ENCODE results near the gene C6orf89.
"Not testable (repeated sequence)": the region's sequence is repeated elsewhere in the genome, so short reads cannot be mapped to it uniquely, and the experiment has no call there.

Gene C6orf89

DNA sequence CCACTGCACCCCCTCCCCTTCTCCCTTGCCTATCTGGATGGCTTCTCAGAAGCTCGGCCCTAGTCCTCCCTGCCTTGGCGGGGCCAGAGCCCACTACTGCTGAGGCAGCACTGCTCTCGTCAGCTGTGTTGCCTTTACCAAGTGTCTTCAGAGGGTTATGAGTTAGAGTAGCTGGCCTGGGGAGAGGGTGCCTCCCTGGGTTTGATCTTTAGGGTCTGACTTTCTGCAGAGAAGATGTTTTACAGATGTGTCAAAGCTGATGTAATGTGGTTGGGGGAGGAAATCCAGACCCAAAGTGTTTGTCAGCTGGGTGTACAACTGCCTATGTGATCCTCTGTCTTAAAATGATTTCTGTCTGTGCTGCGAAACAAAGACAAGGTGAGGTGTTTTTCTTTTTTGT lies 38.4 kb downstream of the C6orf89 start:
- DNase-seq (ENCODE audit: low spot score) = no peak

DNA sequence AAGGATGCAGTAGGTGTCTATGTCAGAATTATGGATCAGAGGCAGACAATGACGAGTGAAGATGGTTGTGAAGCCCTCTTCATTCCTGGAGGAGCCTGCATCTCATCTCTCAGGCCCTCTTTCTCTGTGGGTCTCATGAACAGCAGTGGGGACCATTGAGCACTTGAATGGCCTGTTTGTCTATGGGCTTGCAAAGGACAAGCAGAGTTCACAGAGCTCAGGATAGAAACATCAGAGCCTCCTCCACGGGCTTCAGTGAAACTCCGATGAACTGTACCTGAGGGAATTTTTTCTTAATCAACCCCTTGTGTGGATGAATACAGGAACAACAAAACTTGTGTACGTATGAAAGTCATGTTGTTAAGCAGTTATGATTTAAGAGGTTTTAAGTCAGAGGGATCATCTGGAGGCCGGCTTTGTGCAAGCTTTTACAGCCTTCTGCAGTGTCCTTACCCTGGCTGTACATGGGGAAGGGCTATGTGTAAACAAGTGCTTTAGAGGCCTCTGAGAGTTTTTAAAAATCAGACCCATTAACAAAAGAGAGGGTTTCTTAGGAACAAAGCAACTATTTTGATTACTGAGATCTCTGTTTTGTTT lies 39.1 kb downstream of the C6orf89 start:
- DNase-seq (ENCODE audit: low spot score) = no peak

DNA sequence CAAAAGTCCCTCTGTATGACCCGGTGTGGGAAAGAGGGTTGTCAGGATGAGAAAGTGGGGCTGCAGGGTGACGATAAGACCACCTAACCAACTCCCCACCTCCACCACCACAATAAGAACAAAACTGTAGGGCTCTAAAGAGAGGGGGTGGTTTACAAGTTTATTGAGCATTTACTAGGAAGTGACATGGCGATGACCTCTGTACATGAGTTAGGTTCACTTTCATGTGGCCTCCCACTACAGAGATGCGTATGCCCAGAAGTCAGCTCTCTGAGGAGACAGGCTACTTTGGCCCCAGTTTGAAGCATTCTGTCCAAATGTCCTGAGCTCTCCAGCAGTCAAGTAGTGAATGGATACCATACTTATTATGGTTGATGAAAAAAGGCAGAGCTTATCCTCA lies 40.1 kb downstream of the C6orf89 start:
- no peak for DNase-seq (ENCODE audit: low spot score)

DNA sequence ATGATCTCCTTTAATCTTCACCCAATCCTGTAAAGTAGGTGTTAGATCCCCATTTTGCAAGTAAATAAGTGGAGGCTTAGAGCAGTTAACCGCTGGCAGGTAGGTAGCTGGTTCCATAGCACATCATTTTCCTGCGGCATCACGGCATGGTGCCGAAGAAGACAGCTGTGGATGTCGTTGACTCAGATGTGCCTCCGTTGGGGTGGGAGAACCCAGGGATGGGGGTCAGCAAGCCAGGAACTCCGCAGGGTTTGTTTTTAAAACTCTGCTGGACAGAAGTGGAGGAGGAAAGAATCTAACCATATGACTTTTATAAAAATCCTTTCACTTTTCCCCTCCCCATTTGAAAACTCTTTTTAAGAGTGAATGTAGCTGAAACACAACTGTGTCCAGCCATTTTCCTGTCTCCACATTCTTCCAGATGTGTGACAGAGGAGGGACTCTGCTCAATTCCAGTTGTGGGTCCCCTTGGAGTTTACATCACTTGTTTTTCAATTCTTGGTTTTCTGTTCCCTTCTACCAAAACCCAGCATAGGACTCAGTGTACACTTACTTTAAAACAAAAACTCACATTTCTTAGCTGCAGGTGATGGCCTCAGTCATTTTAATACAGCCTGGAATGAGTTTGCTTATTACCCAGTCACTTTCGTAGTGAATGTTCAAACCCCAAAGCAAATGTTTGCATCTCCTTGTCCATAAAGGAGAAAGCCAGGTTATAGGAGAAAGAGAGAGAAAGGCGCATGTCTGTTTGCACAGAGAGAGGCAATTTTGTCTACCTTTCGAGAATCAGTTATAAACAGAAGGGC lies 41.2 kb downstream of the C6orf89 start:
- DNase-seq (ENCODE audit: low spot score) = no peak

DNA sequence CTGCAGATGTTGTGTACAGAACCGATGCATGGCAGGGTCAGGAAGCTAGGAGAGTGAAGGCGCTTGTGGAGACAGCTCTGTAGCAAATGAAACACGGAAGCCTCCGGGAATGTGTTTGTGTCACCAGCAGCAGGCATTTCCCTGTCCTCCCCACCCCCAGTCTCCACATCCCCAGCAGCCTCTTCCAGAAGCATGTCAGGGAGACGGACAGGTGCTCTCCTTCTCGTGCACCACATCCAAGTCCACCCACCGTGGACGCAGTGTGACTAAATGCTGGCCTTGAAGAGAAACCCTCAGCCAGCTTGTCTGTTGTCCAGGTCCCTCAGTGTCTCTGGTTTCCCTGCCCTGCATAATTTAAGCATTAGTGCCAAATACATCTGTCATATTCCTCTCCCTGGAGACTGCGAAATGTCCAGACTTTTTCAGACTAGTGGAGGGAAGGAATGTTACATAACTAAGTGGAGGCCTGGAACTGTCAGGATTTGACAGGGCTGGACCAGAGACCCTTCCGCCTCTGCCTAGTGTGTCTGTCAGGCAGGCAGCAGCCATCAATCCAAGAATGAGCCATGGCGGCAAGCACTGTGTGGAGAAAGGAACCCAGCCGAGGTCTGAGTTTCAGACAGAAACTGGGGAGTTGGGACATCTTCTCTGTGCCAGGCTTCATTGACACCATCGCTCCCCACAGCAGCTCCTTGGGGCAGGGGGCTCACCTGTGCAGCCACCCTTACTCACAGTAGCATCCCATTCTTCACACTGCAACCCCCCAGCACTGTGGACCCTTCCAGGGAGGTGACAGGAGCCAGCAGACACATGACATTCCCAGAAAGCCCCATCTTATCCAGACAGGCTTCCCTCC lies 42.2 kb downstream of the C6orf89 start:
- no peak for DNase-seq (ENCODE audit: low spot score)

DNA sequence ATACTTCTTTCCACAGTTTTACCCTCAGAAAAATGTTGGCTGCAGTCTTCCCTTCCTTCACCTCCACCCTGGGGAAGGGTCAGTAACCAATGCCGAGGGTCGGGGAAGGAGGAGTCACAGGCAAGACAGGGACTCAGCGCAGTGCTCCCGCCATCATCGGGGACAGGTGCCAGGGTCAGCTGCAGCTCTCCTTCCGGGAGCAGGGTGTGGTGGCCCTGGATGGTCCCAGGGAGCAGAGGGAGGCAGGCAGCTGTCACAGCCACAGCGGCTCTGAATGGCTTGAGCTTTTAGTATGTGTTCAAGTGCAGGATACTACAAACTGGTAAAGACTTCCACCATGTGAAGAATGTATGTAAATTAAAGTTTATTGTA lies 42.8 kb downstream of the C6orf89 start:
- DNase-seq (ENCODE audit: low spot score) = no peak

DNA sequence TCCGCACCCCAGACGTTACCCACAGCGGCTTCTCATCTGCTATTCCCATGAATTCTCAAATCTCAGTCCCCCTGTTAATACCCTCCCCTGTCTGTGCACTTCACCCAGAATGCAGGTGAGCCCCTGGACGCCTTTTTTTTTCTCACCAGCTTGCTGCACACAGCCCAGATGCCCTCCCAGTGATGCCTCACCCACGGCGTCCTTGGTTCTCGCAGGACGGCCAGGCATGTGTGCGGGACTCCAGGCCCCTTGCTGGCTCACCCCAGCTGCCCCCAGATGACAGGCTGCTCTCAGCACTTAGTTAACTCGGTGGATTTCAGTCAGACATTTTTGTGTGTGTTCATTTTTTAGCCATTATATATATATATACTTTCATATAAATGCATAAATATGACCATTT lies 43.4 kb downstream of the C6orf89 start:
- DNase-seq (ENCODE audit: low spot score) = no peak

DNA sequence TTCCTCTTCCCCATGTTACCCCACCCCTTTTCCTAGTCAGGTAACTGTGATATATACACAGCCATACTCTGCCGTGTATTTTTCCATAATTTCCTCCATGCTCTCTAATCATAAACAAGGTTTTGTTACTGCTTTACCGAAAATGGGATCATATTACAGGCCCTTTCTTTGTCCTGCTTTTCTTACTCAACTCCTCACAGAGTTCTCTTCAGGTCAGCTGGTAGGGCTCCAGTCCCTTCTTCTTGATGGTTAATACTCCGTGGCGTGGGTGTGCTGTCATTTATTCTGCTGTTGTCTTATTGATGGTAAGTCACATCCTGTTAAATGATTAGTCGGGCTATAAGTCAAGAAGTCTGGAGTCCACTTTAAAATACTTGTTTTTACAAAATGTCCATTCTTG lies 43.9 kb downstream of the C6orf89 start:
- no peak for DNase-seq (ENCODE audit: low spot score)

DNA sequence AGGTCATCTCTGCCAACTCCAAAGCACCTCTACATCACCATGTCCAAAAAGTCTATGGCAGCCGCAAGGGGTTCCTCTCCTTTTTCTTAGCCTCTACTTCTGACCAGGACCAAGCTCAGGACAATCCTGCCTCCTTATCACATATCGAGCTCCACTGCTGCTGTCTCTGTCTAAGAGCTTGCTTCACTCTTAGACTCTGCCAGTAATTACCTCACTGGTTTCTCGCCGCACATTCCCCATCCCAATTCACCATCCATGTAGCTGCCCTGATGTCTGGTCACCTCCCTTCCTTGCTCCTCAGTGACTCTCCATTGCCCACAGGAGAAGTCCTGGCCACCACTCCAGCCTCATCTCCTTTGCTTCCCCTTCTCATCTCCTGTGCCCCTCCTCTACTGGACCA lies 44.7 kb downstream of the C6orf89 start:
- no peak for DNase-seq (ENCODE audit: low spot score)

DNA sequence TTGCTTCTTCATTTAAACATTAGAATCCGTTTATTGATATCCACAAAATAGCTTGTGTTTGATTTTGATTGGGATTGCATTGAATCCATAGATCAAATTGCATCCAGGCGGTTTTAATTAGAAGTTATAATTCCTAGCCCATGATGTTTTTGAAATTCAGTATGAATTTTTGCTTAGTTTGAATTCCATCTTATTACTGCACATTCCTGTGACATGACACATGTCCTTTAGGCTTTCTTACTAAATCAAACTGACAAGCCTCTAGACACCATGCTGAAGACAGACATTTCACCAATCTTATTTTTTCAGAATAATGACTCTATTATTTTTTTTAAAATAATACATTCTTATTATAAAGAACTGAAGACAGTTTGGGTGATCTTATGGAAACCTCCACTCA lies 47.4 kb downstream of the C6orf89 start:
- DNase-seq (ENCODE audit: low spot score) = no peak

DNA sequence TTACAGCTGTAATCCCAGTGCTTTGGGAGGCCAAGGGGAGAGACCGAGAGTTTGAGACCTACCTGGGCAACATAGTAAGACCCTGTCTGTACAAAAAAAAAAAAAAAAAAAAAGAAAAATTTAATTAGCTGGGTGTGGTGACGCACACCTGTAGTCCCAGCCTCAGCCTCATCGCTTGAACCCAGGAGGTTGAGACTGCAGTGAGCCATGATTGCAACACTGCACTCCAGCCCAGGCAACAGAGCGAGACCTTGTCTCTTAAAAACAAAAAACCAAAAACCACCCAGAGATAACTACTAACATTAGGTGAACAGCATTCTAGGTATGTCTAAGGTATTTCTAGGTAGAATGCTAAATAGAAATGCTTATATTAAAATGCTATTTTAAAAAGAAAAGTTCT lies 47.8 kb downstream of the C6orf89 start:
- no peak for DNase-seq (ENCODE audit: low spot score)

DNA sequence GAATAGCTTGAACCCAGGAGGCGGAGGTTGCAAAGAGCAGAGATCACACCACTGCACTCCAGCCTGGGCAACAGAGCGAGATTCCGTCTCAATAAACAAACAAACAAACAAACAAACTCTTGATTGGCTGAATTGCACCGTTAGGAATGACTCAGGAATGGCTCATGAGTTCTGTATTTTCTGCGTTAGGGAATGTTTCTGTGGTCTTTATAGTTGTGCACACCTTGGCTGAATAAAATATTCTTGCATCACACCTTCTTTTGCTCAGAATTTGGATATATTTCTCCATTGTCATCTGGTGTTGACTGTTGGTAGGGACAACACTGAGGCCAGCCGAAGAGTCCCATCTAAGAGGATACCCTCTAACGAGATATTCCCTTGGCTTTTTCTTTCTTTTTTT lies 49.1 kb downstream of the C6orf89 start:
- DNase-seq (ENCODE audit: low spot score) = no peak

DNA sequence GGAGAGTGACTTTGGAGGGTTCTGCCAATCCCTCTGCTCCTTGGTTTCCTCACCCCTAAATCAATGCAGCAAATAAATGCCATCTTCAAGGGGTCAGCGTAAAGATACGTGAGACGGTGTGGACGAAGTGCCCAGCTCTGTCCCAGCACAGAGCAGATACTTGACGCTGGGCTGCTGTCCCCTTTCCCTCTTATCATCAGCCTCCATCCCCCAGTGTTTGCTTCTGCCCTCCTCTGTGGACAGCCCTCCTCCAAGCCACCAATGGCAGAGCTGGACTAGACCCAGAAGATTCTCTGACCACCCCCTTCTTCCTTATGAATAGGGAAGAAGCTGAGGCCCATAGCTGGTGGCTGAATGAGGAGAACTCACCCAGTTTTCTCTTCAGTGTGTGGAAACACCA lies 51.1 kb downstream of the C6orf89 start:
- DNase-seq (ENCODE audit: low spot score) = no peak

DNA sequence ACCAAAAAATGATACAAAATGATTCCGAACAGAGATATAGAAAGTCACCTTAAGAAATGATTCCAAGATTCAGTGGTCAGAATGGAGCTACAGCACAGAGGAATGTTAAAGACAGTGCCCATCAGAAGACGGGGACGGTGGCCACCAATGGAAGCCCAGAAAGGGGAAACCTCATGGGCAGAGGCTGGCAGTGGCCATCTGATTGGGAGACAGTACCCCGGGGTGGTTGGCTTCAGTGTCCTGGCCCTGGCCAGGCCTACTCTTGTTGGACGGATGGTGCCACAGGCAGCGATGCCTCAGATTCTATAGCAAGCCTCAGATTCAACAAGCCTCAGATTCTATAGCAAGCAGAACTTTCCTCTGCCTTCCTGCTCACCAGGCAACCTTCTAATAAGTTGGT lies 52.1 kb downstream of the C6orf89 start:
- no peak for DNase-seq (ENCODE audit: low spot score)

DNA sequence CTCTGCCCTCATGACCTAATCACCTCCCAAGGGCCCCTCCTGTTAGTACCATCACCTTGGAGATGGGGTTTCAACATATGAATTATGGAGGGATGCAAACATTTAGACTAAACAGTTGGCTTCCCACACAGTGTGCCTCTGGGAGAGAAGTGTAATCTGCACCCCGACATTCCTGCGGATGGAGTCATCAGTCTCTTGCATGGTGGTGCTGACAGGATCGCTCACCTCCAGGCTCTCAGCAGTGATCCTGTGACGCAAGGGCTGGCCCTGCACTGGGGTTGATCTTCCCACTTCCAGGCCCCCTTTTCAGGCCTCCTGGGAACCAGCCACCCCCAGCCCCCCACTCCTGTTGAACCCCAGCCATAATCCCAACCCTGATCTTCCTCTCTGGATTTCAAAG lies 52.8 kb downstream of the C6orf89 start:
- no peak for DNase-seq (ENCODE audit: low spot score)

DNA sequence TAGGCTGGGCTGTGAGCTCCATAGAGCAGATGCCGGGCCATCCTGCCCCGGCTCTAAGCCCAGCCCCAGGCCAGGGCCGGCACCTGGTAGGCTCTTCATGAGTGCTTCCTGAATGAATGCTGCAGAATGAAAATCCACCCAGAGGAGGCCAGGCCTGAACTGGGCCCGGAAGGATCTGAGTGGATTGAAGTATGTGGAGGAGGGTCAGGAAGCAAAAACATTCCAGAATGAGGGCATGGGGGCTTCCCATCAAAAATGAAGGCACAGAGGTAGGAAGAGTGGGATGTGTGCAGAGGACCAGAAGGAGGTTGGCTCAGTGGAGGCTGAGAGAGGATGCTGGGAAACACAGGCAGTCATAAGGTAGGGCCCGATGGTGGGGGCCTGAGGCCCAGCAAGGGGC lies 53.3 kb downstream of the C6orf89 start:
- DNase-seq (ENCODE audit: low spot score) = not testable (repeated sequence)

DNA sequence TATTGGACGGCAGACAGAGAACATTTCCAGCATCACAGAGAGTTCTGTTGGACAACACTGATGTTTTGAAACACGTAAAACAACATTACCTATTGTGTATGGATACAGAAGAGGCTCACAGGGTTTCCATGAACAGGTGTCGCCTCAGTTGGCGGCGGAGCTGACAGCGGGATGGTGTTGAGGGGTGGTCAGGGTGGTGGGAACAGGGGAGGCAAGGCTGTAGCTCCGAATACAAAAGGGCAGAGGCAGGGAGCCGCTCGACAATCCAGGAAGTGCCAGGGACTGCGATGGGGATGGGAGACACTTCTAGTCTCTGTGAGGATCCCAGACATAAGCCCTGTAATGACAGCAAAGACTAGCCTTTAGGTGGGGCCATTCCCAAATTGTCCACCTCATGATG lies 54.3 kb downstream of the C6orf89 start:
- no peak for DNase-seq (ENCODE audit: low spot score)

DNA sequence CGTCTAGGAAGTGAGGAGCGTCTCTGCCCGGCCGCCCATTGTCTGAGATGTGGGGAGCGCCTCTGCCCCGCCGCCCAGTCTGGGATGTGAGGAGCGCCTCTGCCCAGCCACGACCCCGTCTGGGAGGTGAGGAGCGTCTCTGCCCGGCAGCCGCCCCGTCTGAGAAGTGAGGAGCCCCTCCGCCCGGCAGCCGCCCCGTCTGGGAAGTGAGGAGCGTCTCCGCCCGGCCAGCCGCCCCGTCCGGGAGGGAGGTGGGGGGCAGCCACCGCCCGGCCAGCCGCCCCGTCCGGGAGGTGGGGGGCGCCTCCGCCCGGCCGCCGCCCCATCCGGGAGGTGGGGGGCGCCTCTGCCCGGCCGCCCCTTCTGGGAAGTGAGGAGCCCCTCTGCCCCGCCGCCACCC lies 55.8 kb downstream of the C6orf89 start:
- not testable (repeated sequence) for DNase-seq (ENCODE audit: low spot score)

DNA sequence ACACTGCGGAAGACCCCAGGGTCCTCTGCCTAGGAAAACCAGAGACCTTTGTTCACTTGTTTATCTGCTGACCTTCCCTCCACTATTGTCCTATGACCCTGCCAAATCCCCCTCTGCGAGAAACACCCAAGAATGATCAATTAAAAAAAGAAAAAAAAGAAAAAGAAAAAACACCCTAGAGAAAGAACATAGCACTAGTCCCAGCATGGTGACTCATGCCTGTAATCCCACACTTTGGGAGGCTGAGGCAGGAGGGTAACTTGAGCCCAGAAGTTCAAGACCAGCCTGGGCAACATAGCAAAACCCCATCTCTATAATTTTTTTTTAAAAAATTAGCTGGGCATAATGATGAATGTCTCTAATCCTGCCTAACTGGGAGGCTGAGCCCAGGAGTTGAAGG lies 56.6 kb downstream of the C6orf89 start:
- not testable (repeated sequence) for DNase-seq (ENCODE audit: low spot score)

DNA sequence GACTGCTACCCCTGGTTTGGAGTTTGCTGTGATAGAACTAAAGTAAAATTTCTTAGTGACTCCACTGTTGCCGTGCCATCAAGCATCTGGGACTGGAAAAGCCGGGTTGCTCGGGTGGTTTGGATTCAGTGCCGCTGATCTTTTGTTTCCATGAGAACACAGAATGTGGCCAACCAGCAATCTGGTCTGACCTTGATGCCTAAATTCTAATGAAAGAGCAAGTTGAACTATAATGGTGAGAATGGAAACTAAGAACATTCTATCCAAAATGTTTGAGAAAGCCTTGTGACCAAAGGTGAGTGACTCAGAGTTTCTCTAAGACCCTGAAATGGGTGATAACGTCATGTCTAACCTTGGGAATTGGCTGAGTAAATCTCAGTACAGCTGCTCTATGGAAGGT lies 58.9 kb downstream of the C6orf89 start:
- DNase-seq (ENCODE audit: low spot score) = no peak

DNA sequence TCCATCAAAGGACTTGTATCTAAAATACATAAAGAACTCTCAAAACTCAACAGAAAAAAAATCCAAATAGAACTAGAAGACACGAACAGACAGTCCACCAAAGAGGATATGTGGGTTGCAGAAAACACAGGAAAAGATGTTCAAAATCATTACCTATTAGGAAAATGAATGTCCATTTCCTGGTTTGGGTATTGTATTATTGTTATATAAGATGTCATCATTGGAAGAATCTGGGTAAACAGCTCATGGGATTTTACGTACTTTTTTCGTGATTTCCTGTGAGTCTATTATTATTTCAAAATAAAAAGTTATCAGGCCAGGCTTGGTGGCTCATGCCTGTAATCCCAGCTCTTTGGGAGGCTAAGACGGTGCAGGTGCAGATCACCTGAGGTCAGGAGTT lies 59.5 kb downstream of the C6orf89 start:
- DNase-seq (ENCODE audit: low spot score) = no peak

DNA sequence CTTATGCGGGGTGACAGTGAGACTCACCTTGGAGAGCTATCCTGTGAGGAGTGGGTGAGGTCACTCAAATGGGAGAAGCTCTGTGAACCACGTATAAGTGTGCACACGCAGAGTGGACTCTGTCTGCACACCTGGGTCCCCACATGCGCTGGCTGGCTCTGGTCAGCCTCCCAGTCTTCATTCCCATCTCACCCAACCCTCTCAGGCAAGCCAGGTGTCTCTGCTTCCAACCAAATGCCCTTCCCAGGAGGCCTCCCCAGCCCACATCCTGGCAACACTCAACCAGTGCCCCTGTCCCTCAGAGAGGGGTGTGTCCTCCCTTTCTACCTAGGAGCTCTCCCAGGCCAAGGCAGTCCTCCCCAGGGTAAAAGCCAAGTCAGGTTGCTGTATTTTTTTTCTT lies 60.8 kb downstream of the C6orf89 start:
- DNase-seq (ENCODE audit: low spot score) = no peak

All from CD4-positive, alpha-beta T cell treated with Interleukin-6 at 100 ng/mL for 8 hours (primary cell).